DOHH2 (cell line): ENCODE measurements around the gene MCUB.

Experiments
- H3F3A ChIP-seq: fragments of 200-600 bp; sonication (generic), shearing (Covaris generic); 2 replicates; pipeline ENCODE4 v1.6.0; 2016; ENCODE audit warnings: antibody characterized with exemption, mild to moderate bottlenecking; ENCODE audit not compliant: control insufficient read depth, insufficient read depth
- H3K27ac ChIP-seq: fragments of 200-600 bp; sonication (generic); 2 replicates; pipeline ENCODE4 v1.5.1; 2014; ENCODE audit warnings: low read depth, mild to moderate bottlenecking, low read length, moderate library complexity
- H3K27me3 ChIP-seq: fragments of 200-600 bp; sonication (generic); 2 replicates; pipeline ENCODE4 v1.6.1; 2014; ENCODE audit warnings: mild to moderate bottlenecking, low read length, mixed read lengths; ENCODE audit not compliant: control insufficient read depth
- H3K36me3 ChIP-seq: fragments of 200-600 bp; sonication (generic); 2 replicates; pipeline ENCODE4 v1.6.1; 2014; ENCODE audit warnings: mild to moderate bottlenecking, low read length, moderate library complexity, mixed read lengths; ENCODE audit not compliant: control insufficient read depth
- H3K4me1 ChIP-seq: fragments of 200-600 bp; sonication (generic); 2 replicates; pipeline ENCODE4 v1.6.1; 2014; ENCODE audit warnings: mild to moderate bottlenecking, low read length, mixed read lengths; ENCODE audit not compliant: control insufficient read depth
- H3K4me2 ChIP-seq: fragments of 200-600 bp; sonication (generic); 2 replicates; pipeline ENCODE4 v1.6.0; 2014; ENCODE audit warnings: mild to moderate bottlenecking, low read length, moderate library complexity
- H3K4me3 ChIP-seq: fragments of 200-600 bp; sonication (generic); 2 replicates; pipeline ENCODE4 v1.5.1; 2014; ENCODE audit warnings: mild to moderate bottlenecking, low read length, mixed read lengths
- H3K79me2 ChIP-seq: fragments of 200-600 bp; sonication (generic); 2 replicates; pipeline ENCODE4 v1.6.1; 2014; ENCODE audit warnings: mild to moderate bottlenecking, low read length, mixed read lengths; ENCODE audit not compliant: control insufficient read depth
- H3K9me2 ChIP-seq: fragments of 200-600 bp; sonication (generic); replicated peaks from 2 replicates; pipeline ENCODE4 v1.6.1; 2014; ENCODE audit warnings: mild to moderate bottlenecking, low read length, mixed read lengths; ENCODE audit not compliant: control insufficient read depth
- H3K9me3 ChIP-seq: fragments of 200-600 bp; sonication (generic); 2 replicates; pipeline ENCODE4 v1.6.1; 2014; ENCODE audit warnings: antibody characterized with exemption, low read length, mixed read lengths; ENCODE audit not compliant: control insufficient read depth, insufficient read depth
- H4K20me1 ChIP-seq: fragments of 200-600 bp; sonication (generic); 2 replicates; pipeline ENCODE4 v1.6.0; 2014; ENCODE audit warnings: low read depth, mild to moderate bottlenecking, antibody characterized with exemption, low read length, moderate library complexity; ENCODE audit not compliant: control insufficient read depth, insufficient read depth
- EZH2phosphoT487 ChIP-seq: fragments of 200-600 bp; sonication (generic); IDR thresholded peaks from 2 replicates; pipeline ENCODE4 v1.6.1; 2017; ENCODE audit warnings: borderline replicate concordance, mild to moderate bottlenecking, antibody characterized with exemption, low read length, moderate library complexity, mixed read lengths
- TF ChIP-seq, protein P1 (sequence below): fragments of 200-600 bp; sonication (generic); IDR thresholded peaks from one replicate; pipeline ENCODE4 v1.5.1; 2014; ENCODE audit warnings: antibody characterized with exemption, mild to moderate bottlenecking, low read depth, low read length; ENCODE audit not compliant: poor library complexity, severe bottlenecking

The MCUB gene

DNA sequence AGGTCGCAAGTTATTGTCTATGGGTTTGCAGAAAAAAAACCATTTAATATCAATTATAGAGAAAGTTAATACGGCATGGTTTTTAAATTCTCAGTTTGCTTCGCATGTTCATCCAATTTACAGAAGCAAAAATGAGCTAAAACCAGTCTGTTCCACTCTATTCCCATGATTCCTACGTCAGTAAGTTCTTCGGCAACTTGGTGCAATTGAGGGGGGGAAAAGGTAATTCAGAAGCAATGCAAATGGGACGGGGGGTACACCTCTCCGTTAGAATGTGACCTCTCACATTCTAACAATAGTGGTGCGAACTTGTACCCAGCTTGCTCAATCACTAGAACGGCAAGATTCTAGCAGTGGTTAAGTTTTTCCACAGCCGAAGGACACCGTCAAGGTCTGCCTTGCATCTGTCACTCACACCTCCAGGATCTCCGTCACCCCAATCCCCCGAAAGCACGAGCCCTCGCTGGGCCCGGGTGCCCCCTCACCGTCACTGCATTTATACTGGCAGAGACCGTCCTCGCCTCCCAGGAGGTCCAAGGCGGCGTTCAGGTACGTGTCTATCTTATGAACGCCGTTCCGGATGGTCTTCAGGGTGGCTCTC lies 169.2 kb downstream of the MCUB start:
- H3K27me3 ChIP-seq = no peaks in the 10 kb centered on the region
- TF ChIP-seq EZH2phosphoT487 = no peak
- TF ChIP-seq, protein P1, sequence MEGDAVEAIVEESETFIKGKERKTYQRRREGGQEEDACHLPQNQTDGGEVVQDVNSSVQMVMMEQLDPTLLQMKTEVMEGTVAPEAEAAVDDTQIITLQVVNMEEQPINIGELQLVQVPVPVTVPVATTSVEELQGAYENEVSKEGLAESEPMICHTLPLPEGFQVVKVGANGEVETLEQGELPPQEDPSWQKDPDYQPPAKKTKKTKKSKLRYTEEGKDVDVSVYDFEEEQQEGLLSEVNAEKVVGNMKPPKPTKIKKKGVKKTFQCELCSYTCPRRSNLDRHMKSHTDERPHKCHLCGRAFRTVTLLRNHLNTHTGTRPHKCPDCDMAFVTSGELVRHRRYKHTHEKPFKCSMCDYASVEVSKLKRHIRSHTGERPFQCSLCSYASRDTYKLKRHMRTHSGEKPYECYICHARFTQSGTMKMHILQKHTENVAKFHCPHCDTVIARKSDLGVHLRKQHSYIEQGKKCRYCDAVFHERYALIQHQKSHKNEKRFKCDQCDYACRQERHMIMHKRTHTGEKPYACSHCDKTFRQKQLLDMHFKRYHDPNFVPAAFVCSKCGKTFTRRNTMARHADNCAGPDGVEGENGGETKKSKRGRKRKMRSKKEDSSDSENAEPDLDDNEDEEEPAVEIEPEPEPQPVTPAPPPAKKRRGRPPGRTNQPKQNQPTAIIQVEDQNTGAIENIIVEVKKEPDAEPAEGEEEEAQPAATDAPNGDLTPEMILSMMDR = no peak
- peaks cover 50% of the 10 kb centered on the region for H3K79me2 ChIP-seq
- H4K20me1 ChIP-seq = no peaks in the 10 kb centered on the region
- H3K9me2 ChIP-seq = no peaks in the 10 kb centered on the region
- peaks cover 29% of the 10 kb centered on the region for H3K4me1 ChIP-seq
- H3K36me3 ChIP-seq = 0 out of 2 replicates have a peak, but pooled peaks cover 2% of the 10 kb centered on the region
- H3K4me2 ChIP-seq = peak overlapping the region; percentile 89
- no peaks in the 10 kb centered on the region for H3K9me3 ChIP-seq
- H3K27ac ChIP-seq = no peak overlapping the region
- peak overlapping the region; percentile 93 for H3K4me3 ChIP-seq
- H3F3A ChIP-seq = 0 out of 2 replicates have a peak, but pooled peaks cover 5% of the 10 kb centered on the region

DNA sequence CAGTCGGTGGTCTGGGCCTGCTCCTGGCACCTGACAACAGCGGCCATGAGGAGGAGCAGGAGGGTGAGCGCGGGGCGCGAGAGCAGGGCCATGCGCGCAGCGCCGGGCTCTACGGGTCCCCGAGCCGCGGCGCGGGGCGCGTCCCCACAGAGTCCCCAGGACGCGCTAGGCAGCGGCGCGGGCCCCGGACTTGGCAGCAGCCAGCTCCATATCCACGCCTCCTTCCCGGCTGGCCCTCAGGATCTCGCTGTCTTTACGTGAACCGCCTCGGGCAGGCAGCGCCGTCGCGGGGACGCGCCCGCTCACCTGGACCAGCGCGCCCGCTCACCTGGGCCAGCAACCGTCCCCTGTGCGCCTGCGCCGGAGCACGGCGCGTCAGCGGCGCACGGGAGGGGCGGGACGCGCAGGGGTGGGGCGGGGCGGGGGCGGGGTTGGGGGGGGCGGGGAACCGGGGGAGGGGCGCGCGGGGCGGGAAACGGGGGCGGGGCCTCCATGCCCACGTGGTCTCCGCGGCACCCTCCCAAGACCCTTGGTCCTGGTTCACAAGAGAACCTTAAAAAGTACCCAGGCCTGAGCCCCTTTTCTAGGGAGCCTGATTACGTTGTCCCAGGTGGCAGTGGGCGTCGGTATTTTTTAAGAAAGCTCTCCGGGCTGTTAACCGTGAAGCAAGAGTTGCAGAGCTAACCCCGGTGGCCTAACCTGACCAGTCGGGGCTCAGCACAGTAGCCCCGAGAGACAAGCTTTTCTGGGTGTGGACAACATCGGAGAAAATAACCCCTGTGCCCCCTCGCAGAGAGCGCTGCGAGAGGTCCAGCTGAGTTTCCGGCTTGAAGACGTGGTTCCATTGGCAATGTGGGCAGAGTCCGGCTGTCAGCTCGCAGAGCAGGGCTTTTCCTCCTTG lies 169.9 kb downstream of the MCUB start, which contains the start of gene PLA2G12A:
Gene PLA2G12A, minus strand, starts transcription at position 353 of the 901 bp plus-strand sequence. Its CDS starts 261 bp downstream, at position 92.
- Histone ChIP-seq H3K9me2 (no peaks in the 10 kb centered on the region), H3K27ac (no peak within 1 kb of the TSS), H3K4me2 (peak within 1 kb of the TSS; percentile 89), H3K4me1 (peaks cover 21% of the 10 kb centered on the region), H3F3A (0 out of 2 replicates have a peak, but pooled peaks cover 5% of the 10 kb centered on the region), H3K4me3 (peak within 1 kb of the TSS; percentile 93), H3K9me3 (no peaks in the 10 kb centered on the region), H3K36me3 (no peaks in the 10 kb centered on the region), H3K27me3 (no peaks in the 10 kb centered on the region), H3K79me2 (peaks cover 43% of the 10 kb centered on the region), H4K20me1 (no peaks in the 10 kb centered on the region)
- no peak for TF ChIP-seq EZH2phosphoT487
- TF ChIP-seq, protein P1 = peak; percentile 15

DNA sequence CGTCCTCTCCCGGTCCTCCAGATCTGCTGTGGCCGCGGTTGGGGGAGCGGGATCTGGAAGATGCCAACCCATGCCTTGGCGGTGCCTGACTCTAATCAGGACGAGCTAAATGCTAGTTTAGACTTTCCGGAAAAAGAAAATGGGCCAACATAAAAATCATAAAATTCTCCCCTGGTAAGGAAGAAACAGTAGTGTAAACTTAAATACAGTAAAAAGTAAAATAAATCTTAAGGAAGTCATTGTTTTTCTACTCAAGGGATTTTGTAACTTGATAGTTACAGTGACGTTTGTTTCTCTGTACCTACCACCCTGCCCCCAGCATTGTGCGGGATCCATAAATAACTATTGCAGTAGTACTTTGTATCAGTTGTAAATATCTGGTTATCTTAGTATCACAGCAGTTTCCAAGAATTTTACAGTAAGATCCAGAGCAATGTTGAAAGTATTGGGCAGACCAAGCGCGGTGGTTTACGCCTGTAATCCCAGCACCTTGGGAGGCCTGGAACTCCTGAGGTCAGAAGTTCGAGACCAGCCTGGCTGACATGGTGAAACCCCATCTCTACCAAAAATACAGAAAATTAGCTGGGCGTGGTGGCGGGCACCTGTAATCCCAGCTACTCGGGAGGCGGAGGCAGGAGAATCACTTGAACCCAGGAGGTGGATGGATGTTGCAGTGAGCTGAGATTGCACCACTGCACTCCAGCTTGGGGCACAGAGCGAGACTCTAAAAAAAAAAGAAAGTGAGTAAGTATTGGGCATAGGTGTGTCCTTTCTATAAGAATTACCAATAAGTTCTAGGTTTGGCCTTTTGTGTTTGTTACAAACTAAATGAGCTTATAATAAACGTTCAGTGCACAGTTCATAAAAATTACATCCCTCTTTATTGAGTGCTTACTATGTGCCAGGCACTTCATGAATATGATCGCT lies 170.8 kb downstream of the MCUB start:
- Histone ChIP-seq H3F3A (0 out of 2 replicates have a peak, but pooled peaks cover 5% of the 10 kb centered on the region), H3K4me1 (peaks cover 21% of the 10 kb centered on the region), H3K4me2 (peak overlapping the region; percentile 83), H4K20me1 (no peaks in the 10 kb centered on the region), H3K9me2 (no peaks in the 10 kb centered on the region), H3K27me3 (no peaks in the 10 kb centered on the region), H3K4me3 (peak overlapping the region; percentile 79), H3K27ac (no peak overlapping the region), H3K79me2 (peaks cover 35% of the 10 kb centered on the region), H3K36me3 (no peaks in the 10 kb centered on the region), H3K9me3 (no peaks in the 10 kb centered on the region)
- TF ChIP-seq, protein P1 = no peak
- TF ChIP-seq EZH2phosphoT487 = no peak
